AG04449 (cell line): ENCODE results near the gene CECR2.

Source experiments
- CTCF ChIA-PET: fragments of 350-600 bp; formaldehyde crosslinking; extraction: SDS; loops from one replicate; lab custom pipeline; 2021; ENCODE audit warnings: antibody characterized with exemption; lab: Yijun Ruan, JAX
- POLR2A ChIA-PET: fragments of 400-600, 350-600 bp; formaldehyde crosslinking; extraction: SDS; loops from one replicate; lab custom pipeline; 2020; ENCODE audit warnings: antibody characterized with exemption, inconsistent platforms; lab: Yijun Ruan, JAX
- DNase-seq: peaks from one replicate; pipeline ENCODE4 v3.0.0-alpha.2; 2010; ENCODE audit warnings: low read depth, low spot score
- H3K4me3 ChIP-seq: 2 replicates; pipeline ENCODE4 v1.5.1; 2011; ENCODE audit warnings: low read depth, mild to moderate bottlenecking, control low read depth, low read length
- CTCF ChIP-seq: IDR thresholded peaks from one replicate; pipeline ENCODE4 v1.5.1; 2011; ENCODE audit warnings: mild to moderate bottlenecking, moderate library complexity, low read length, control low read depth, inconsistent platforms; ENCODE audit not compliant: insufficient read depth; ENCODE audit errors: missing control alignments

The CECR2 gene

DNA sequence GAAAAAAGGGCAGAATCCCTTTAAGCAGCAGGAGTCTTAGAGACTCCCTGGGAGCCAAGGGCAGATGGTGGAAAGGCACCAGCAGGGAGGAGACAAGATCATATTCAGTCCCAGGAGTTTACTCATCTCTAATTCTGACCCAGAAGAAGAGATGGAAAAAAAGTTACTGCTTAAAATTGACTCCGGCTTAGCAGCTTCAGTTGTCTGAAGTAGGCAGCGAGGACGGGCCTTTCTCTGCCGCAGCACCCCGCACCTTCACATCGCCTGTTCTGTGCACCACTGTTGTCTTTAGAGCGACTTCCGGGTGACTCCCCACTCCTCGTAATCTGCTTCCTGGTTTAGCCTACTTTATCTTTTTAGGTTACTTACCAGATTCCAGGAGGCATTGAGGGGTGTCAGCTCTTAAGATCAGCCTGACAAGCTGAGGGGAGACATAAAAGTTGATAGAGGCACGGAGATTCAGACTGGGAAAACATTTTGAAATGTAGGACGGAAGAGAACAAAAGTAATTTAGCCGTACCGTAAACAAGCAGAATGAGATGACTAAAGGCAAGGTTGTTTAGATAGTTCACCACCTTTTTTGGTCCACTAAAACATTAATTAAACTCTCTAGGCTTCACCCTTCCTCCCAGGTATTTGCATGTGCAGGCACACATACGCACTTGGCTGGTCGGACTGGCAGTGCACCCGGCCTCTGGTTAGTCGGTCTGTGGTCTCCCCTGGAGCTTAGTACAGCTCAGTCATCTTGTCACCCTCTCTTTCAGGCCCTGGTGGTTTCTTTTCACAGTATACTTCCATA lies 74.3 kb downstream of the CECR2 start:
- no peak overlapping the region for H3K4me3 ChIP-seq
- DNase-seq = no peak
- TF ChIP-seq CTCF = no peak
- POLR2A ChIA-PET = no interaction called here
- CTCF ChIA-PET = interaction anchor here (2.2 kb wide), 1 partner anchor 271 kb away, joined by 7 read pairs; no protein-coding TSS in a partner anchor

- TF ChIP-seq CTCF = no peak
- no peak for DNase-seq
- no peak overlapping the region for H3K4me3 ChIP-seq
- ChIA-PET CTCF (no interaction called here), POLR2A (no interaction called here)
These were observed 74.9 kb downstream of the CECR2 start for GRCh38 chr22:17444204-17444504.

GRCh38 chr22:17446698-17447097 lies 77.4 kb downstream of the CECR2 start:
- no peak for DNase-seq
- H3K4me3 ChIP-seq = no peak overlapping the region
- TF ChIP-seq CTCF = no peak
- POLR2A ChIA-PET = no interaction called here
- CTCF ChIA-PET = interaction anchor here (1.3 kb wide), 1 partner anchor 10 kb away, joined by 3 read pairs; no protein-coding TSS in a partner anchor

DNA sequence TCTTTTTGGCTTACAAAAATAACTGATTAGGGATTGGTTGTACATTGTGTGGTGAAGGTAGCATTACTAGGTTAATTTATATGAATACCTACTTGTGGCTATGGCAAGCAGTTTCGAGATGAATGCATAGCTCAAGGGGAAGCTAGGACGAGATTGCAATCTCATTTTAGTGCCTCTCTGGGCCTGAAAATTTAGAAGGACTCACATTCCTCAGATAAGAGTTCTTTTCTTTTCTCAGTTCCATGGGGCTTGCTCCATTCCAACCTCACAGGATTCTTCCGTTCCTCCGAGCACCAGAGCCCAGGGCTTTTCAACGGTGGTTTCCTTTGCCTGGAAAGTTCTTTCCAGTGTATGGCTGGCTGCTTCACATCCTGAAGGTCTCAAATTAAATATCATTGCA lies 82.1 kb downstream of the CECR2 start:
- no peak for DNase-seq
- TF ChIP-seq CTCF = no peak
- no peak overlapping the region for H3K4me3 ChIP-seq
- ChIA-PET CTCF (interaction anchor here (0.6 kb wide), 1 partner anchor 280 kb away, joined by 3 read pairs; no protein-coding TSS in a partner anchor), POLR2A (no interaction called here)

GRCh38 chr22:17460895-17461294 lies 91.6 kb downstream of the CECR2 start:
- ChIA-PET POLR2A (interaction anchor here (0.5 kb wide), 1 partner anchor 287 kb away, joined by 3 read pairs; no protein-coding TSS in a partner anchor), CTCF (no interaction called here)
- TF ChIP-seq CTCF = no peak
- DNase-seq = no peak
- H3K4me3 ChIP-seq = no peak overlapping the region

DNA sequence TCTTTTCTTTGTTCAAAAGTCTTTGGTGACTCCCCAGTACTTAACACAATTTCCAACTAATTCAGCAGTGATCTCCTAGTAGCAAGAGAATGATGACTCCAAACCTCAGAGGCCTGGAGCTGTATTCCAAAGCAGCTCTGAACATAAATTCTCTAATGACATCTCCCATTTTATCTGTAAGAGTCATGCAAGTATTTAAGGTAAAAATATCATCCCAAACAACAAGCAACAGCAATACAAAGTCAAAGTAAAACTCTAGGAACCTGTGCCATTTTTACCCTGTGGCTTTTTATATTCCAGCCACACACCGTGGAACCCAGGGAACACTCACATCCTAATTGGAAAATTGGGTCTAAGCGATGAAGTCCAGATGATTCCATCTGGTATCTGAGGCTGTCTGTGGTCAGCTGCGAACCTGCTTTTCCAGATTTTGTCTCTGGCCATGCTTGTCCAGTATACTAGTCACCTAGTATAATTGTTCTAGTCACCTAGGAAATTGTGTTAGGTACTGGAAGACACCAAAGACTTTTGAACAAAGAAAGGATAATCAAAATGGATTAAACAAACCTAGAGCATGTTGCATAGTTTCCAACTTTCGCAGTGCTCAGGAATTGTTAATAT lies 101.7 kb downstream of the CECR2 start:
- no peak for DNase-seq
- ChIA-PET POLR2A (no interaction called here), CTCF (no interaction called here)
- TF ChIP-seq CTCF = no peak
- H3K4me3 ChIP-seq = no peak overlapping the region
